Measurements from ENCODE around the gene RAB31.
"Not testable (repeated sequence)": the region's sequence is repeated elsewhere in the genome, so short reads cannot be mapped to it uniquely, and the experiment has no call there.

RAB31 gene

DNA sequence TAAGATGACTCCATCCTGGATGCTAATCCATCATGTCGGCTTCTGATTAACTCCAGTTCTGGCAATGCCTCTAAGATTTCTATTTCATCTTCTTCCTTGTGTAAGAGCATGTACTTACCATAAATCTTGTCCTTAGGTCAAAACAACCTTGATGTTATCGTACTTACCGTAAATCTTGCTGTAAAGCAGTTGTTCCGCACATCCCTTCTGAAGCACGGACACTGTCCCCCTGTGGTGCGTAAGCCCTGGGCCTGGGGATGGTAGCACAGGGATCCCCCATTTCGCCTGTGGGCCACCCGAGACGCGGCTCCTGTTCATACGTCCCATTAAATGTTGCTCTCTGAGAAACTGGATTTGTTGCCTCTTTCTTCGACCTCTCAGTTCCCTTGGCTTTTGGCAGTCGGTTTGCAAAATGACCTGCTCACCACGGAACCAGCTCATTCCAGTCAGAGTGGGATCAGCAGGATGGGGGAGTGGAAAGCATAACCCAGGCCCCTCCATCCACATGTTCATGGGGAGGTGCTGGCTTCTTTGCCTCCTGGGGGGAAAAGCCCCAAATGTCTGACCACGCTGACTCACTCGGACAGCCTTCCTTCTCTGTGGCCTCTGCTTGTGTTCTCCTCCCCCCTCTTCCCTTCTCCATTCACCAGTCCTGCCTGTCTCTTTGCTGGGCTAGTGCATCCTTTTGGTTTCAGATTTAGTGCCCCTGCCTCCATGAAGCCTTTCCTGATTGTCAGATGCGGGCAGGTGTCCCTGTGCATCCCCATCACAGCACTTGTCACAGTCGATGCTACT is 49.9 kb downstream of the RAB31 start:
- DNase-seq (ENCODE audit: low read depth in 2 of 3, low spot score in 1 of 3), result no peak

DNA sequence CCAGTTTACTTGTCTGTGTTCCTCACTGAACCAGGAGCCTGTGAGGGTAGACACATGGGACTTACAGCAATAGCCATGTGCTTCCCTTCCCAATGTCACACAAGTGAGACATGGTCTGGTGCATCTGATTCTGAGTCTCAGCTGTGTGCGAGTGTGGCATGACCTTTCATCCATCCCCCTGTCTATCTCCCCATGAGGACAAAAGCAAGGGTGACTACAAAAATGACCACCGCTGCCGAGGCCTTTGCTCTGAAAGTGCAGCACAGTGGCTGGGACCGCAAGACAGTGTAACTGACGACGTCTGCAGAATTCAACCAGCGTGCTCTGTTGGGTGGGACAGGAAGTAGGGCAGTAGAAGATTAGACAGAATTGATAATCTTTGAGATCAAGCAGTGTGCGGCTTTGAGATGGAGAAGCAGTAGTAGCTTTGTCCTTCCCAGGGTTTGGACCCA is 50.5 kb downstream of the RAB31 start:
- no peak for DNase-seq (ENCODE audit: low read depth in 2 of 3, low spot score in 1 of 3)

GRCh38 chr18:9760641-9761040 is 52.5 kb downstream of the RAB31 start:
- DNase-seq (ENCODE audit: low read depth in 2 of 3, low spot score in 1 of 3), result no peak

DNA sequence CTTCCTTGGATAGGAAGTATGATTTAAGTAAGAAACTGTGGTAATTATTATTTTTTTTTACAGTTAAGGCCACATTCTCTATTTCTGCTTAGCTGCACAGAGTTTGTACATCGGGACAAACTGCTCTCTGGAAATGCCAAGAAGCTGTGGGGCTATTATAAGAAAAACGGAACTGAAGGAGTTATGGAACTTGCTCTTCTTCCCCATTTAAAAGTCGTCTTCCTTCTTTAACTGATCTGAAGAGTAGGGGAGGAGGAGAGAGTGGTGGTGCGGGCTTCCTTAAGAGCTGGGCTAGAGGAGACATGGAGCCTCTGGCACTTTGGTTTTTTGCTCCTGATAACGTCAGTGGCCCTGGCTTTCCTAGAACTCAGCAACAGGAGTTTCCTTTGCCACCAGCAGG is 54.4 kb downstream of the RAB31 start:
- DNase-seq (ENCODE audit: low read depth in 2 of 3, low spot score in 1 of 3), result no peak

DNA sequence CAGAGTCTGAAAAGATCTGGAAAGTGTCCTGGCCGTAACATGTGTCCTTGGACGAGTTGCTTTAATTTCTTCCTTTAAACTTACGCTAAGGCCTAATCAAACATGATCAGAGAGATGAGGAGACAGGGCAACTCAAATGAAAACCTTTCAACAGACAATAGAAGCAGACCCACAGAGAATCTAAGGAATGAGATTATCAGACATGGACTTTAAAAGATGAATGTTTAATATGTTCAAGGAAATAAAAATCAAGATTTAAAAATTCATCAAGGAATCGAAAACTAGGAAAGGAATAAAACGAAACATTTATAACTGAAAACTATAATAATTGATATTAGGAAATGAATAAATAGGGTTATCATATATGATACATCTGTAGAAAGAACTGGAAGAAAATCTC is 55.1 kb downstream of the RAB31 start:
- DNase-seq (ENCODE audit: low read depth in 2 of 3, low spot score in 1 of 3), result no peak

DNA sequence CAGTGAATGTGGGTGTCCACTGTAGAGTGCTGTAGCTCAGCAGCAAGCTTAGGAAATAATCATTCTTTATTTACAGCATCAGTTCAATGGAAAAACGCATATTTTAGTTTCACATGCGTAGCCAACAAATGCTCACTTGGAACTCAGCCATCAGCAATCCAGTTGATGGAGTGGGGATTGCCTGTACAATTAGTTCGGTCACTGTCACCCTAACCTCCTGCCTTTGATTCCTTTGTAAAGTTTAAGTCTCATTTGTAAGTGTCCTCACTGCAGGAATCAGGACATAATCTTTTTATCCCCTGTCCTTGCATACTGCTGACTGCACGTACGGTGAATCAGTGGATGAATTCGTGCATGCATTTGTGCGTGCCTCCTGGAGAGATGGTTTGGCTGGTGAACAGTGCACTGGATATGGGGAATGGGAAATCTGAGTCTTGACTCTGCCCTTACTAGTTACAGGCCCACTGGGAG is 55.9 kb downstream of the RAB31 start:
- DNase-seq (ENCODE audit: low read depth in 2 of 3, low spot score in 1 of 3), result no peak

DNA sequence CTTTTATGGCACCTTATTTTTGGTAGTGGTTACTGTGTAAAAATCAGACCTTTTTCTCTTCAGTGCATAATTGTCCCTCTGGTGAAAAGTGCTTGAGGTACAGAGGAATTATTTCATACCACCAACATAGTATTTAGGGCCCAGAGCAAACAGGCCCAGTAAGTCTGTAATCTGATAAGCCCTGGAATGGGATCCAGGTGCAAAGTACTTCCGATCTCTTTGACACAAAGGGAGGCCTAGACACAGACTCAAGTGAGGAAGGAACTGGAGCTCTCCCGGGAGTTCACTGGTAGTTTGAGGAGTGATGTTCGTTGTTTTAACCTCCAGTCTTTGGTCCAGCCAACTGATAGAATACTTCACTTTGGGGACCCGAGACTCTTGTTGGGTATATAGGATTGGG is 57.4 kb downstream of the RAB31 start:
- DNase-seq (ENCODE audit: low read depth in 2 of 3, low spot score in 1 of 3), result no peak

- DNase-seq (ENCODE audit: low read depth in 2 of 3, low spot score in 1 of 3), result no peak
Observed at GRCh38 chr18:9766076-9766481, 58.0 kb downstream of the RAB31 start.

DNA sequence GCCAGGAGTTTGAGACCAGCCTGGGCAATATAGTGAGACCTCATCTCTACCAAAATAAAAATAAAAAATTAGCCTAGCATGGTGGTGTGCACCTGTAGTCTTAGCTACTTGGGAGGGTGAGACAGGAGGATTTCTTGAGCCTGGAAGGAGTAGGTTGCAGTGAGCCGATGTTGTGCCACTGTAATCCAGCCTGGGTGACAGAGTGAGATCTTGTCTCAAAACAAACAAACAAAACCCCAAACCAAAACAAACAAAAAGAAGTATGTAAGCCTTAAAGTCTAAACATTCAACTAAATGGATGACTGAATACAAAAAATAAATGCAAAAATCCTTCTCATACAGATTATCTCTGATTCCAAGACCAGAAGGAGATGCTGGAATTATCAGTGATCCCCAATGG is 58.6 kb downstream of the RAB31 start:
- DNase-seq (ENCODE audit: low read depth in 2 of 3, low spot score in 1 of 3), result no peak

GRCh38 chr18:9768071-9768691 is 60.1 kb downstream of the RAB31 start:
- DNase-seq (ENCODE audit: low read depth in 2 of 3, low spot score in 1 of 3), result not testable (repeated sequence)

- DNase-seq (ENCODE audit: low read depth in 2 of 3, low spot score in 1 of 3), result not testable (repeated sequence)
Observed at GRCh38 chr18:9770111-9770510, 62.0 kb downstream of the RAB31 start.

DNA sequence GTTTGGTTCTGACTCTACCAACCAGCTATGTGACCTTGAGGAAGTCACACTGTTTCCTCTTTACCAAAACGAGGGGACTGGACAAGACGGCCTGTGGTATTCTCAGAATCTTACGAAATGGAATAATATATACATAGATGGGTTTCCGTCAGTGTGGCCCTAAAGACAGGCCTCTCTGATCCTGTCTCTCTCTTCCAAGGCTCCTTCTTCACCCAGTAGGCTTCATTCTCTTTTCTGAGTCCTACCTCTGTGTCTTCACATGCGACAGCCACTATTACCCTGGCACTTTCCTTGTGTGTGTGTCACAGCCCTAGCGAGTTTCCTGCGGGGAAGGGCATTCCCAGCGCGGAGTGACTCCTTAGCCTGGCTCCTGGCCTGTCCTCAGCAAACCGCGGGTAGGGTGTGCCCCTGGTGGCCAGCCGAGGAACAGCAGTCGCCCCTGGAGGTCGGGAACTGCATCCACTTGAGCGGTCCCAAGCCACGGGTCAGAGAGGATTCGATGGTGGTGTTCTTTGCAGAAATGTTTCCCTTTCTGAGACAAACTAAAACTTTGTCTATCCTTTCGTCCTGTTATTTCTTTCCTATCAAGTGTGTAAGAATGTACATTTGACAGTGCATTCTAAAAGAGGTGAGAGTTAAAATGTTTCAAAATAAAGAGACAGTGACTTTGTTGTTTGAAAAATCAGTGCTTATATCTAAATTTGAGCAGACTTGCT is 63.3 kb downstream of the RAB31 start:
- peak; percentile 38 to 70 (median 57) for DNase-seq (ENCODE audit: low read depth in 2 of 3, low spot score in 1 of 3)

DNA sequence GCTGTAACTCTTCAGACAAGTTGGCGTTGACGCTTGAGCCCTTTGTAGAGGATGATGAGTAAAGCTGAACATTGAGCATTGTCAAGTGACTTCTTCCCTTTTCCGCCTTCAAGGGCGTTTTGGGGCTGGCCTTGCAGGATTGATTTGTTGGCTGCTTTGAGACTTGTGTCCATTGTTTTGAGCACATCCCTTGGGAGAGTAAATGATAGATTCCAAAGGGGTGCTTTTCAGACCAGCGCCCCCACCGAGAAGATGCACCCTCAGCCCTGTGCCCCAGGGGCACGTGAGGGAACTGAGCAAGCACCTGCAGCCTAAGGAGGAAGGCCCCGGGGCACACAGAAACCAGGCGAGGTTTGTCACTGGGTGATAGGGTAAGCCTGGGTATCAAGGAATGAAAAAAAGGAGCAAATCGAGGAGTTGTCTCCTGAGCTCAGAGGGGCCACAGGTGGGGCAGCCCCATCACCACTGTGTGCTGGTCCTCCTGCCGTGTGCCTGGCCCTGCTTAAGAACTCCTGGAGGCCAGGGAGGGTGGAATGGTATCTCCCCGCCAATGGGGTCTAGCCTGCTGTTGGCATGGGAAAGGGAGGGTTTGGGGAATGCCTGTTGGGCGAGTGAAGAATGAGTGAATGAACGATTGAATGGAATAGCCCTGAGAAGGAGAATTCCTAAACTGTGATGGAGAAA is 64.0 kb downstream of the RAB31 start:
- no peak for DNase-seq (ENCODE audit: low read depth in 2 of 3, low spot score in 1 of 3)

DNA sequence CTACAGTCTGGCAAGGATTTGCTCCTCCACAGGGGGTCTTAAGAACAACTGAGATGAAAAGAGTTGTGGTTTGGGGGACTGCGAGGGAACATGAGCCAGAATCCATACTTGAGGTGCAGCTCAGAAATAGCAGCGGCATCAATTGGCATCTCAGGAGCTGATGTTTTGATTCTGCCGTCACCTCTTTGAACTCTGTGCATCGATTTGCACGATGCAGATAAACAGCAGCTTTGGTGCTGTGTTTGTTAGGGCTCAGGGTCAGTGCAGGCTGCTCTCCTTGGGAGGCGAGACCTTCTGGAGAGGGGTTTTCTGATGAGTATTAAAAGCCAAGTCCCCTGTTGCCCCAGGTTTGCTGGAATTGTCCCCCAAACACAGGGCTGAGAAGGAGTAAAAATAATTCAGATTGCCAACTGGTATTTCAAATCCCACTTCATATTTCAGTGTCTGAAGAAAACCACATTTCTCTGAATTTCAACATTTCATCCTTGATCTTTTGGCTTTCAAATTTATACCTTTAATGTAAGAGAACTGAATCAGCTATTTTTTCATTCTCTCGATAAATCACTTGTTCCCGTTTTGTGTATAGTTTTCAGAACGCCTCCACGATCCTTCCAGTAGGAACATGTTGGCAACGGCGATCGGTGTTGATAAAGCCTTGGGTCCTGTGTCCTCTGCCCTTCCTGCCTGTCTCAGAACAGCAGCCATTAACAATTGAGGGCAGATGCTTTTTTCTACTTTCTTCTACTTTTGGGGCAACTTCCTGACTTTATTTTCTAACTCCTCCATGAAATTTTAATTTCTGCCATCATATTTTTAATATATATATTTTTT is 65.0 kb downstream of the RAB31 start:
- no peak for DNase-seq (ENCODE audit: low read depth in 2 of 3, low spot score in 1 of 3)

DNA sequence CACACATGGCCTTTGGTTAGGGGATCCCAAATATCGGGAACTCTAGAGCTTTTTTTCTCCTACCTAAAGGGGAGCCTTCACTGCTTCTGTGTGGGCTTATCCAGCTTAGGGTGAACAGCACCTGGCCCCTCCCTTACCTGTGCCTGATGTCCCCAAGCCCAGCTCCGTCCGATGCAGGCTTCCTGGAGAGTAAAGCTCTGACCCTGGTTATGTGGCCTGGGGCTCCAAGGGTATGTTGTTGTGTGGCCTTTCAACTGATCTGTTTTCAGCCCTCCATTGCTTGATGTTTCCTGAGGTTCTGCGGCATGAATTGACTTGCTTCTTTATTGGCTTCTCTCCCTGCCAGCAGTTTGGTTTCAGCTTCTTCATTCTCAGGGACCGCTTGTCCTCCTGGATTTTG is 66.0 kb downstream of the RAB31 start:
- DNase-seq (ENCODE audit: low read depth in 2 of 3, low spot score in 1 of 3), result no peak

DNA sequence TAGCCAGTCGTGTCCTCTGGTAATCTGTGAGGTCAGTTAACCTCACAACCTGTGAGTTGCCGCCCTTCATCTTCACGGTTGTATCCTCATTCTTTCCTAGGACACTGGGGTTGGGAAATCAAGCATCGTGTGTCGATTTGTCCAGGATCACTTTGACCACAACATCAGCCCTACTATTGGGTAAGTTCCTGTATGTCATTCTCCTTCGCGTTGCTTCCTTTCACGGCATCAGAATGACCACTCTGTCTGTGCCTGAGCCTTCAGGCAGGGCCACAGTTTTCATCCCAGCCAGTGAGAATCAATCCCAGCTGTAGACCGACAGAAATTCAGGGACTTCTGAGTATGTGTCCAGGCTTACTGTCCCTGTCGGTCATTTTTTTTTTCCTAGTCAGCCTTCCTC is 67.1 kb downstream of the RAB31 start:
- no peak for DNase-seq (ENCODE audit: low read depth in 2 of 3, low spot score in 1 of 3)

DNA sequence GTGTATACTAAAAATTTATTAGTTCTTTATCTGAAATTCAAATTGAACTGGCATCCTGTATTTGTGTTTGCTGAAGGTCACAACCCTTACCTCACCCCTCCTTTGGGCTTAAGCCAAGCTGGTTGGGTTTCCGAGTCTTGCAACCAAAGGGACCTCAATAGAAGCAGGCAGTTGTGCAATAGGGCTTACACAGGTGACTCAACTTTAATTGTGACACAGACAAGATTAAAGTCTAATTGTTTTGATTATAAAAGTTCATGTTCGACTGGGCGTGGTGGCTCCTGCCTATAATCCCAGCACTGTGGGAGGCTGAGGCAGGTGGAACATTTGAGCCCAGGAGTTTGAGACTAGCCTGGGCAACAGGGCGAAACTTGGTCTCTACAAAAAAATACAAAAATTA is 71.5 kb downstream of the RAB31 start:
- DNase-seq (ENCODE audit: low read depth in 2 of 3, low spot score in 1 of 3), result no peak

GRCh38 chr18:9782073-9782857 is 74.2 kb downstream of the RAB31 start:
- no peak for DNase-seq (ENCODE audit: low read depth in 2 of 3, low spot score in 1 of 3)

GRCh38 chr18:9786631-9787030 is 78.5 kb downstream of the RAB31 start:
- DNase-seq (ENCODE audit: low read depth in 2 of 3, low spot score in 1 of 3), result no peak

DNA sequence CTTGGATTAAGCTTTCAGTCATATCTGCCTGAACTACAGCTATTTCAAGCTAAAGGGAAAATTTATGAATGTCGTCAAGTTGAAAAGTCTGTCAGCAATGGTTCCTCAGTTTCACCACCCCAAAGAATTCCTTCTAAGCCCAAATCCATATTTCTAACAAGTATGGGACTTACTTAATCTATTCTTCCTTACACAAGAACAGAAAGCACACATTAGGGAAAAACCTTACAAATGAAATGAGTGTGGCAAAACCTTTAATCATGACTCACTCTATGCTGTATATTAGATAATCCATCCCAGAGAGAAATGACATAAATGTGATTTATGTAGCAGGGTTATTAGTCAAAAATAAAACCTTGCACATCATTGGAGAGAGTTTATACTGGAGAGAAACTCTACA is 78.9 kb downstream of the RAB31 start:
- no peak for DNase-seq (ENCODE audit: low read depth in 2 of 3, low spot score in 1 of 3)

All from stimulated activated CD4-positive, alpha-beta T cell treated with anti-CD3 and anti-CD28 coated beads, Interleukin-12 subunit alpha, Interleukin-12 subunit beta, amount 100 ng/mL, for 48 hours (primary cell).